Liver (tissue), 9 donors: ENCODE measurements around the gene TRNT1. TPM values are rescaled to one million over a fixed set of nuclear protein-coding genes. Genes with fewer than 3 reads are reported as not detected.

Experiments
- DNase-seq: peaks from one replicate; pipeline ENCODE4 v3.0.0-alpha.2; 2017; ENCODE audit warnings: low spot score
- H3K27ac ChIP-seq, 2 donors: one replicate each; pipeline ENCODE4 v1.7.0; 2013; ENCODE audit warnings: inconsistent platforms in 2 of 2, low read length in 2 of 2, control low read depth in 1 of 2, low read depth in 1 of 2, mild to moderate bottlenecking in 1 of 2
- H3K27me3 ChIP-seq, 4 donors: one replicate each; pipeline versions ENCODE4 v1.6.1 to v1.7.0; 2013; ENCODE audit warnings: low read length in 3 of 4, inconsistent platforms in 1 of 4, mild to moderate bottlenecking in 1 of 4, moderate library complexity in 1 of 4; ENCODE audit not compliant: control insufficient read depth in 4 of 4, insufficient read depth in 4 of 4
- H3K36me3 ChIP-seq, 4 donors: one replicate each; pipeline versions ENCODE4 v1.6.1 to v1.7.0; 2013; ENCODE audit warnings: low read length in 3 of 4, mild to moderate bottlenecking in 3 of 4, low read depth in 1 of 4, moderate library complexity in 1 of 4; ENCODE audit not compliant: control insufficient read depth in 4 of 4, insufficient read depth in 3 of 4
- H3K4me1 ChIP-seq, 4 donors: one replicate each; pipeline versions ENCODE4 v1.6.1 to v1.7.0; 2013; ENCODE audit warnings: low read length in 3 of 4, mild to moderate bottlenecking in 3 of 4, moderate library complexity in 1 of 4; ENCODE audit not compliant: control insufficient read depth in 4 of 4, insufficient read depth in 4 of 4
- H3K4me3 ChIP-seq, 3 donors: one replicate each; pipeline versions ENCODE4 v1.6.1 to v1.7.0; 2013; ENCODE audit warnings: low read length in 3 of 3, control low read depth in 1 of 3, low read depth in 1 of 3, mild to moderate bottlenecking in 1 of 3
- H3K9ac ChIP-seq, 2 donors: one replicate each; pipeline ENCODE4 v1.7.0; 2013; ENCODE audit warnings: low read length in 2 of 2, mild to moderate bottlenecking in 2 of 2, moderate library complexity in 2 of 2, control low read depth in 1 of 2, low read depth in 1 of 2
- H3K9me3 ChIP-seq, 4 donors: one replicate each; pipeline versions ENCODE4 v1.6.1 to v1.7.0; 2013; ENCODE audit warnings: low read length in 3 of 4; ENCODE audit not compliant: control insufficient read depth in 4 of 4
- CTCF ChIP-seq: fragments of 150-350 bp; IDR thresholded peaks from 2 replicates; pipeline ENCODE4 v1.5.1; 2017; ENCODE audit warnings: improper control_type of control experiment, low read depth, low read length; ENCODE audit not compliant: missing input control
- EGR1 ChIP-seq, 2 donors: IDR thresholded peaks; 2 replicates each; pipeline ENCODE4 v1.6.1; 2016 to 2018; ENCODE audit warnings: antibody characterized with exemption in 2 of 2, low read depth in 2 of 2
- FOXA1 ChIP-seq: IDR thresholded peaks from 2 replicates; pipeline ENCODE4 v1.6.1; 2016; ENCODE audit warnings: antibody characterized with exemption
- FOXA2 ChIP-seq: IDR thresholded peaks from 2 replicates; pipeline ENCODE4 v1.6.1; 2016; ENCODE audit warnings: antibody characterized with exemption
- GABPA ChIP-seq, 2 donors: IDR thresholded peaks in 1 of 2; conservative IDR thresholded peaks in 1 of 2; 2 replicates each; pipeline ENCODE4 v1.6.1; 2016; ENCODE audit warnings: antibody characterized with exemption in 2 of 2, mild to moderate bottlenecking in 1 of 2, moderate library complexity in 1 of 2
- HNF4A ChIP-seq, 2 donors: conservative IDR thresholded peaks; 2 replicates each; pipeline ENCODE4 v1.6.1; 2016; ENCODE audit warnings: antibody characterized with exemption in 2 of 2, mild to moderate bottlenecking in 2 of 2
- JUND ChIP-seq, 2 donors: IDR thresholded peaks; 2 replicates each; pipeline ENCODE4 v1.6.1; 2016; ENCODE audit warnings: antibody characterized with exemption in 2 of 2
- NR2F2 ChIP-seq: IDR thresholded peaks from 2 replicates; pipeline ENCODE4 v1.6.1; 2016; ENCODE audit warnings: antibody characterized with exemption
- REST ChIP-seq: IDR thresholded peaks from 2 replicates; pipeline ENCODE4 v1.6.1; 2016; ENCODE audit warnings: antibody characterized with exemption, mild to moderate bottlenecking
- SP1 ChIP-seq: IDR thresholded peaks from 2 replicates; pipeline ENCODE4 v1.6.1; 2018; ENCODE audit warnings: antibody characterized with exemption, mild to moderate bottlenecking
- TAF1 ChIP-seq: conservative IDR thresholded peaks from 2 replicates; pipeline ENCODE4 v1.6.1; 2016; ENCODE audit warnings: antibody characterized with exemption, mild to moderate bottlenecking
- YY1 ChIP-seq: IDR thresholded peaks from 2 replicates; pipeline ENCODE4 v1.6.1; 2016; ENCODE audit warnings: antibody characterized with exemption, mild to moderate bottlenecking
- ZBTB33 ChIP-seq: IDR thresholded peaks from 2 replicates; pipeline ENCODE4 v1.6.1; 2016; ENCODE audit warnings: antibody characterized with exemption
- WGBS: extraction: QIAGEN DNeasy Blood & Tissue Kit; methylation state at CpG from one replicate; pipeline ENCODE4 v1.1.7; 2013; 5-methylcytosine and 5-hydroxymethylcytosine counted together
- polyA plus RNA-seq, 2 donors: library from polyadenylated mRNA; stranded (reverse) in 1 of 2; unstranded in 1 of 2; fragments of 200-250 nt in 1 of 2; fragments of >200 nt in 1 of 2; fragmentation: Nextera tagmentation in 1 of 2; extraction: Ambion mirVana in 1 of 2; gene quantifications; one replicate each; pipeline versions ENCODE4 v1.2.1 to v1.2.3, GENCODE V29; 2013 to 2015
- total RNA-seq, 2 donors: library from RNA; depleted of rRNA; stranded (reverse); fragments of >200 nt; gene quantifications; one replicate each; pipeline ENCODE4 v1.2.3, GENCODE V29; 2014
- TF ChIP-seq, protein P1 (sequence below): IDR thresholded peaks from 2 replicates; pipeline ENCODE4 v1.6.1; 2016; ENCODE audit warnings: antibody characterized with exemption
- TF ChIP-seq, protein P2 (sequence below): IDR thresholded peaks from 2 replicates; pipeline ENCODE4 v1.6.1; 2016; ENCODE audit warnings: antibody characterized with exemption
- donor health status: healthy.
- donor health status: healthy.
- donor health status: healthy.
- donor health status: healthy.
- donor health status: healthy.

TRNT1 gene
- total and polyA plus RNA-seq, 4 donors, result 6.4 to 18.2 (median 11.3) TPM

- no peaks in the 10 kb centered on the region for H3K4me1 ChIP-seq
- H3K4me3 ChIP-seq, result no peak overlapping the region
- TF ChIP-seq HNF4A (conservative IDR thresholded peaks at IDR 0.05) (no peak), TAF1 (no peak), EGR1 (IDR thresholded peaks at IDR 0.05; ENCODE audit: low read depth in 2 of 2) (no peak), CTCF (no peak), NR2F2 (no peak), SP1 (no peak), YY1 (no peak), FOXA1 (no peak), FOXA2 (no peak), REST (no peak)
- TF ChIP-seq, protein P1, sequence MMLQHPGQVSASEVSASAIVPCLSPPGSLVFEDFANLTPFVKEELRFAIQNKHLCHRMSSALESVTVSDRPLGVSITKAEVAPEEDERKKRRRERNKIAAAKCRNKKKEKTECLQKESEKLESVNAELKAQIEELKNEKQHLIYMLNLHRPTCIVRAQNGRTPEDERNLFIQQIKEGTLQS, result no peak
- no peaks in the 10 kb centered on the region for H3K27me3 ChIP-seq
- no peaks in the 10 kb centered on the region for H3K9me3 ChIP-seq
- DNase-seq, result no peak
- no peaks in the 10 kb centered on the region for H3K36me3 ChIP-seq
- no peak overlapping the region for H3K9ac ChIP-seq
- H3K27ac ChIP-seq, result no peak overlapping the region
These were observed 39.5 kb upstream of the TRNT1 start for GRCh38 chr3:3087279-3087678.

- H3K36me3 ChIP-seq, result no peaks in the 10 kb centered on the region
- H3K27me3 ChIP-seq, result no peaks in the 10 kb centered on the region
- H3K9me3 ChIP-seq, result no peaks in the 10 kb centered on the region
- TF ChIP-seq ZBTB33 (no peak), JUND (IDR thresholded peaks at IDR 0.05) (no peak), NR2F2 (no peak), REST (no peak), GABPA (IDR thresholded peaks at IDR 0.05 in 1 of 2, conservative IDR thresholded peaks at IDR 0.05 in 1 of 2) (no peak)
- TF ChIP-seq, protein P2, sequence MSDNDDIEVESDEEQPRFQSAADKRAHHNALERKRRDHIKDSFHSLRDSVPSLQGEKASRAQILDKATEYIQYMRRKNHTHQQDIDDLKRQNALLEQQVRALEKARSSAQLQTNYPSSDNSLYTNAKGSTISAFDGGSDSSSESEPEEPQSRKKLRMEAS, result no peak
- H3K4me3 ChIP-seq, result no peak overlapping the region
- DNase-seq, result no peak
- 70% methylated on average over 7 of the region's 7 CpGs for WGBS
- no peak overlapping the region for H3K27ac ChIP-seq
- no peaks in the 10 kb centered on the region for H3K4me1 ChIP-seq
- H3K9ac ChIP-seq, result no peak overlapping the region
These were observed 38.8 kb upstream of the TRNT1 start for GRCh38 chr3:3087716-3088465.
